AG10803 (cell line): ENCODE data around the gene OSBPL2.

Experiments used
- DNase-seq: peaks from one replicate; pipeline ENCODE4 v3.0.0; 2010; ENCODE audit warnings: low read depth
- H3K4me3 ChIP-seq: 2 replicates; pipeline ENCODE4 v1.5.1; 2011; ENCODE audit warnings: mild to moderate bottlenecking, low read length, control low read depth
- TF ChIP-seq, protein P1 (sequence below): conservative IDR thresholded peaks from 2 replicates; pipeline ENCODE4 v1.5.1; 2011; ENCODE audit warnings: mild to moderate bottlenecking, low read length, control low read depth, inconsistent platforms

The OSBPL2 gene

DNA sequence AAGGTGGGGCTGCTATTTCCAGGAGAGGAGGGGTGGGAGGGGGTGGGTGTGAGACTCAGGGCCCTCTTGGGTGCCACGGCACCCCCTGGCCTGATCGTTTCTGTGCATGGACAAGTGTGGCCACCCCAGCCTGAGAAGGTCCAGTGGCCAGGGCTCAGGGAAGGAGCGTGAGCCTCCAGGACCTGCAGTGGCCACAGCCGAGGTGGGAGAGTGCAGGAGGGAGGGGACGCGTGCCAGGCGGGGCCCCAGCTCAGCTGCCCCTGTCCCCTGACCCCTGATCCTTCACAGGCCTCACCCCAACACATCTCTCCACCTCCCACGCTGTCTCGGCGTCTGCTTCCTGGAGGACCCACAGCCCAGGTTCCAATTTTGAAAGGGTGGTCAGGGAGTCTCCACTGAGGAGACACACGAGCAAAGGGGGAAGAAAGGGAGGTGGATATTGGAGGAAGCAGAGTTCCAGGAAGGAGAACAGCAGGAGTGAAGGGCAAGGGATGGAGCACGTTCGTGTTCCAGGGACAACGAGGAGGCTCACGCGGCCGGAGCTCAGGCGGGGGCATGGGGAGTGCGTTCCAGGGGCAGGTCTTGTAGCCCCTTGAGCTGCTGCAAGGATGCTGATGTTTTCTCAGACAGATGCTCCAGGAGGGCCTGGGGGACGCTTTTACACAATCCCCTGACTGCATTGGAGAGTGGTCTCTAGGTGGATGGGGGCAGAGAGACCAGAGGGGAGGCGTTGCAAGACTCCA is 14.0 kb upstream of the OSBPL2 start:
- H3K4me3 ChIP-seq = no peak overlapping the region
- TF ChIP-seq, protein P1, sequence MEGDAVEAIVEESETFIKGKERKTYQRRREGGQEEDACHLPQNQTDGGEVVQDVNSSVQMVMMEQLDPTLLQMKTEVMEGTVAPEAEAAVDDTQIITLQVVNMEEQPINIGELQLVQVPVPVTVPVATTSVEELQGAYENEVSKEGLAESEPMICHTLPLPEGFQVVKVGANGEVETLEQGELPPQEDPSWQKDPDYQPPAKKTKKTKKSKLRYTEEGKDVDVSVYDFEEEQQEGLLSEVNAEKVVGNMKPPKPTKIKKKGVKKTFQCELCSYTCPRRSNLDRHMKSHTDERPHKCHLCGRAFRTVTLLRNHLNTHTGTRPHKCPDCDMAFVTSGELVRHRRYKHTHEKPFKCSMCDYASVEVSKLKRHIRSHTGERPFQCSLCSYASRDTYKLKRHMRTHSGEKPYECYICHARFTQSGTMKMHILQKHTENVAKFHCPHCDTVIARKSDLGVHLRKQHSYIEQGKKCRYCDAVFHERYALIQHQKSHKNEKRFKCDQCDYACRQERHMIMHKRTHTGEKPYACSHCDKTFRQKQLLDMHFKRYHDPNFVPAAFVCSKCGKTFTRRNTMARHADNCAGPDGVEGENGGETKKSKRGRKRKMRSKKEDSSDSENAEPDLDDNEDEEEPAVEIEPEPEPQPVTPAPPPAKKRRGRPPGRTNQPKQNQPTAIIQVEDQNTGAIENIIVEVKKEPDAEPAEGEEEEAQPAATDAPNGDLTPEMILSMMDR = no peak
- no peak for DNase-seq

DNA sequence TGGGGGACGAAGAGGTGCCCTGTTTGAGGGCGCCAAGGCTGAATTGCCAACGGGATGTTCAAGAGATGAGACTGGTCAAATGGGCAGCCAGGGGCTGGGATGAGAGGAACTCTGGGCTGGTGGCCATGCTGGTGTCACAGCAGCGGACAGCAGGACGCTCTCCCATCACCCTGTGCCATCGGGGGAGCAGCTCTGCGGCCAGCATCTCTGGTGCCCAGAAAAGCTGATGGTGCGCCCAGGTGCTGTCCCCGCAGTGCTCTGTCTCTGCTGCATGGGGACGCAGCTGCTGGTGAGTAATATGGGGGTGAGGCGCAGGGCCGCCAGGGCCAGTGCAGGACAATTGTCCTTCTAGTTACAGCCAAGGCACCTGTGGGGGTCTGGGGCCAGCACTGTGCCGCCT is 13.3 kb upstream of the OSBPL2 start:
- TF ChIP-seq, protein P1 = no peak
- H3K4me3 ChIP-seq = no peak overlapping the region
- DNase-seq = no peak

DNA sequence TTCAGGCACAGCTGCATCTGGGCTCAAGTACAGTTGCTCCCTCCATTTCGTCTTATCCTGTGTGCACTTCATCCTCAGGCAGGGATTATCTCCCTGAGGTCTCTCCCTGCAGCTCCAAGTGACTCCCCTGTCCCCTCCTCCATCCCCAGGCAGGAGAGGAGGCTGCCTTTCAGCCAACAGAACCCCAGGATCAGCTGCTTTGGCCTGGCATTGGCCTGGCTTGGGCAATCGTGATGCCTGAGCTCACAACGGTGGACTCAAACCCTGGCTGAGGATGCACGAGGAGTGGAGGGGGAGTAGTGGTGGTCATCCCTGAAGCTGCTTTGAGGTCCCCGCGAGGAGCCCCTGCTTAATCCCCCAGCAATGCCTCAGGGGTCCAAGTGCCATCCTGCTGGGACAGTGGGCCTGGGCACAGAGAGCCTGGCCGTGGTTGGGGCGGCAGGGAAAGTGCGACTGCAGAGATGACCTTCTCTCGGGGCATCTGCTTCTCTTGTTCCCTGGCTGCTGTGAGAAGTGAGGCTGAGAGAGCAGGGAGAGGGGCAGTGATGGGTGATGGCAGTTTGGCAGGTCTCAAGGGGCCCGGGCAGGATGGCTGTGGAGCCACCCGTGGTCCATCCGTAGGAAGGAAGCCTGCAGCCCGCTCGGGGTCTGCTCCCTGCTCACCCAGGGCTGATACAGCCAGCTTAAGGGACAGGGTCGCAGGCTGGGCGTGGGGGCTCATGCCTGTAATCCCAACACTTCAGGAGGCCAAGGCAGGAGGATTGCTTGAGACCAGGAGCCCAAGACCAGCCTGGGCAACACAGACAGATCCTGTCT is 12.3 kb upstream of the OSBPL2 start:
- no peak for DNase-seq
- TF ChIP-seq, protein P1 = no peak
- no peak overlapping the region for H3K4me3 ChIP-seq

GRCh38 chr20:62226707-62227590 is 11.4 kb upstream of the OSBPL2 start:
- no peak for DNase-seq
- no peak overlapping the region for H3K4me3 ChIP-seq
- TF ChIP-seq, protein P1 = no peak

DNA sequence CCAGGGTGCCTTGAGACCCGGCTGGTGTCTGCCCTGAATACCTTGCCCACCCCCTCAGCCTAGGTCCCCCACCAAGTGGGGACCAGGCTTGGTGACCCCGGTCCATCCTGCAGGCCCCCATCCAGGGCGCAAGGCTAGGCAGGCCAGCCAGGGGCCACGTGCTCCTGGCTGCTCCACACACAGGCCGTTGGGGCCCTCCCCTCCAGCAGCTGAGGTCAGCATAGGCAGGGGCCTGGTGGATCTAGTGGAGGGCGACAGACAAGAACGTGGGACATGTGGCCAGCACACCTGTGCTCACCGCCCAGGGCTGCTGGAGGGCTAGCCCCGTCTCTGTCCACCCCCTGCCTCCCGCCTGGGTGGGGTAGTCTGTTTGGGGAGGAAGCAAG is 10.7 kb upstream of the OSBPL2 start:
- DNase-seq = no peak
- TF ChIP-seq, protein P1 = no peak

GRCh38 chr20:62227977-62228958 is 10.1 kb upstream of the OSBPL2 start:
- no peak for DNase-seq
- TF ChIP-seq, protein P1 = no peak
- H3K4me3 ChIP-seq = no peak overlapping the region

More for the DNA sequence above, 10.7 kb upstream of the OSBPL2 start:
- no peak overlapping the region for H3K4me3 ChIP-seq
